ENCODE measurements around the gene SLC22A23. TPM values are rescaled to one million over a fixed set of nuclear protein-coding genes. Genes with fewer than 3 reads are reported as not detected.

SLC22A23 gene
- total RNA-seq, 1 experiment from 2014 or later = 6.8 TPM

DNA sequence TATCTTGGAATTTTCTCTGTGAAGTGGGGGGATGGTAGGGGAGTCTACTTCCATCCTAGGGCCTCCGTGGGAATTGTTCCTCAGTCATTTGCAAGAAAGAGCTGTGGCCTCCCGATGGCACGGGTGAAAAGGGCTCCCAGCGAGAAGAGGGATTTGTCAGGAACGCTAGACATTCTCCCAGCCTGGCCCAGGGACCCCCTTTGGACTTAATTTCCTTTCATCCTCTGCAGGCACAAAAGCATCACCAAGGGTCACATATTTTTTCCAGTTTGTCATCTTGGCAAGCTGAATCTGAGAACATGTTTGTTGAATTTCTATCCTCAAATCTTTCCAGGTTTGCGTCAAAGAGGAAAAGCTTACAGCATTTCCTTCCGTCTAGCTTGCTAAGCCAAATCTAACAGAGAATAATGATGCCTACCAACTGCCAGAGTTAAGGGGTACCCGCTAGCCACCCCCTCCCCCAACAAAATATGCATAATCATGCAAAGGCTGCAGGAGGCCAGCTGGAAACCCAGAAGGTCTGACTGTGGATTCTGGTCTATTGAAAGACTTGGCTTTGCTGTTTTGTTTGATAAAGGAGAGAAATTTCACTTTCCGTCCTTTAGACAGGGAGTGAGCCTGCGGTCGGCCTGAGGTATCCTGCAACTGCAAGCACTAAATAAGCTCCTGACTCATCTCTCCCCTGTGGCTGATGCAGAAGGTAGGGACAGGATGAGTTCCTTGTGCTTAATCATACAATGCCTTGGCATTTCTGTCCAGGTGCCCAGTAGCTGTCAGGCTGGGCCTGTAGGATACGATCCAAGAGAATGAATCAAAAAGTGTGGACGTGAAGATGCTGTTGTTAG, 175.0 kb downstream of the SLC22A23 start:
- no peak overlapping the region for H4K91ac ChIP-seq (ENCODE audit: insufficient read length, low read depth, low read length)
- no peaks in the 10 kb centered on the region for H3K9me3 ChIP-seq (ENCODE audit: control insufficient read depth, low read depth, low read length)
- peaks cover 30 to 31% of the 10 kb centered on the region in 2 experiments for H3K4me1 Mint-ChIP-seq
- no peak overlapping the region for H3K14ac ChIP-seq (ENCODE audit: insufficient read depth, low read length)
- H2BK12ac ChIP-seq (ENCODE audit: insufficient read length, low read depth, low read length) = no peak overlapping the region
- H3K23ac ChIP-seq (ENCODE audit: insufficient read length, low read depth, low read length) = no peak overlapping the region
- no peaks in the 10 kb centered on the region for H3K9me3 Mint-ChIP-seq
- H4K8ac ChIP-seq (replicated peaks; ENCODE audit: insufficient read length, low read depth, low read length) = no peak overlapping the region
- H3K27ac Mint-ChIP-seq = peak overlapping the region; percentile 50 to 88 (median 64); a peak in 5 of 7 replicates
- H2BK15ac ChIP-seq (ENCODE audit: low read depth, low read length) = no peak overlapping the region
- H3T11ph ChIP-seq (ENCODE audit: low read length) = no peak overlapping the region
- no peaks in the 10 kb centered on the region for H3K23me2 ChIP-seq (ENCODE audit: insufficient read length, low read depth, low read length, poor library complexity, severe bottlenecking)
- no peak overlapping the region for H2AFZ ChIP-seq (ENCODE audit: low read length)
- no peak overlapping the region for H2BK120ac ChIP-seq (ENCODE audit: low read depth, low read length, poor library complexity, severe bottlenecking)
- H3K9ac ChIP-seq (ENCODE audit: extremely low read depth, insufficient read length, low read length) = no peak overlapping the region
- H3K18ac ChIP-seq (ENCODE audit: insufficient read length, low read depth, low read length) = no peak overlapping the region
- no peaks in the 10 kb centered on the region for H3K27me3 ChIP-seq (ENCODE audit: insufficient read depth, low read length)
- H4K5ac ChIP-seq (ENCODE audit: insufficient read length, low read depth, low read length) = no peak overlapping the region
- H3K56ac ChIP-seq (ENCODE audit: insufficient read length, low read depth, low read length) = no peak overlapping the region
- no peak overlapping the region for H2BK5ac ChIP-seq (ENCODE audit: insufficient read length, low read length)
- H3K36me3 Mint-ChIP-seq (ENCODE audit: insufficient read depth in 1 of 3, low read depth in 3 of 3) = peaks cover 8 to 24% (median 17%) of the 10 kb centered on the region in 3 experiments
- H4K20me1 ChIP-seq (ENCODE audit: control insufficient read depth, insufficient read depth, insufficient read length) = no peaks in the 10 kb centered on the region
- H3K4me1 ChIP-seq (ENCODE audit: insufficient read depth, low read length) = peaks cover 13% of the 10 kb centered on the region
- WGBS (ENCODE audit: extremely low coverage, insufficient read length, low lambda C conversion rate) = no CpG with 5 or more reads among the region's 13 CpGs
- TF ChIP-seq, protein P1, sequence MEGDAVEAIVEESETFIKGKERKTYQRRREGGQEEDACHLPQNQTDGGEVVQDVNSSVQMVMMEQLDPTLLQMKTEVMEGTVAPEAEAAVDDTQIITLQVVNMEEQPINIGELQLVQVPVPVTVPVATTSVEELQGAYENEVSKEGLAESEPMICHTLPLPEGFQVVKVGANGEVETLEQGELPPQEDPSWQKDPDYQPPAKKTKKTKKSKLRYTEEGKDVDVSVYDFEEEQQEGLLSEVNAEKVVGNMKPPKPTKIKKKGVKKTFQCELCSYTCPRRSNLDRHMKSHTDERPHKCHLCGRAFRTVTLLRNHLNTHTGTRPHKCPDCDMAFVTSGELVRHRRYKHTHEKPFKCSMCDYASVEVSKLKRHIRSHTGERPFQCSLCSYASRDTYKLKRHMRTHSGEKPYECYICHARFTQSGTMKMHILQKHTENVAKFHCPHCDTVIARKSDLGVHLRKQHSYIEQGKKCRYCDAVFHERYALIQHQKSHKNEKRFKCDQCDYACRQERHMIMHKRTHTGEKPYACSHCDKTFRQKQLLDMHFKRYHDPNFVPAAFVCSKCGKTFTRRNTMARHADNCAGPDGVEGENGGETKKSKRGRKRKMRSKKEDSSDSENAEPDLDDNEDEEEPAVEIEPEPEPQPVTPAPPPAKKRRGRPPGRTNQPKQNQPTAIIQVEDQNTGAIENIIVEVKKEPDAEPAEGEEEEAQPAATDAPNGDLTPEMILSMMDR (conservative IDR thresholded peaks at IDR 0.05) = no peak
- H3K27ac ChIP-seq (ENCODE audit: insufficient read length, low read depth, low read length) = no peak overlapping the region
- H2AK5ac ChIP-seq (ENCODE audit: insufficient read length, low read length) = no peak overlapping the region
- H3K79me2 ChIP-seq (ENCODE audit: insufficient read depth, low read length) = no peaks in the 10 kb centered on the region
- no peak overlapping the region for H3K4ac ChIP-seq (ENCODE audit: low read depth, low read length)
- H3K4me3 Mint-ChIP-seq = peak overlapping the region; percentile 14 to 56; a peak in 3 of 5 replicates
- H3K27me3 Mint-ChIP-seq (ENCODE audit: low read depth) = no peaks in the 10 kb centered on the region
- no peaks in the 10 kb centered on the region for H3K79me1 ChIP-seq (ENCODE audit: insufficient read depth, low read depth, low read length, poor library complexity, severe bottlenecking)
- DNase-seq = no peak
- H2BK20ac ChIP-seq (ENCODE audit: low read depth, low read length, poor library complexity, severe bottlenecking) = no peak overlapping the region
- H3K4me2 ChIP-seq (ENCODE audit: insufficient read depth, insufficient read length, low read length) = peak overlapping the region; percentile 5
